NCI-H1048 (cell line): ENCODE data around the gene DENND4C.
A peak's percentile ranks its signal among the peaks of the same experiment; 100 is the strongest.
"Not testable (repeated sequence)": the region's sequence is repeated elsewhere in the genome, so short reads cannot be mapped to it uniquely, and the experiment has no call there.

ENCODE experiments used
- DNase-seq: peaks from one replicate; lab custom pipeline; 2025; lab: John Stamatoyannopoulos, UW

Gene DENND4C

DNA sequence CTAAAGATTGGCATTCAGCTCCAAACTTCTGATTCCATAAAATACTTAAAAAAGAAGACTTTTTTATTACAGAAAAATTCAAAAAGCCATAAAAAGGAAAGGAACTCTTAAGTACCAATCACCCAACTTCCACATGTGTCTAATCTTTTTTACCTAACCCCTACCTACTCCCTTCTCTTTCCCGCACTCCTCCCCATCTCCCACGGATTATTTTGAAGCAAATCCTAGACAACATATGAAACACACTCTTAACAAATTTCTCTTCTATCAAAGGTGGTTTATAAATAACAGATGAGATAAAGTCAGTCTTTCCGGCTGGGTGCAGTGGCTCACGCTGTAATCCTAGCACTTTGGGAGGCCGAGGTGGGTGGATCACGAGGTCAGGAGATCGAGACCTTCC lies 5.9 kb upstream of the DENND4C start:
- DNase-seq, result no peak

DNA sequence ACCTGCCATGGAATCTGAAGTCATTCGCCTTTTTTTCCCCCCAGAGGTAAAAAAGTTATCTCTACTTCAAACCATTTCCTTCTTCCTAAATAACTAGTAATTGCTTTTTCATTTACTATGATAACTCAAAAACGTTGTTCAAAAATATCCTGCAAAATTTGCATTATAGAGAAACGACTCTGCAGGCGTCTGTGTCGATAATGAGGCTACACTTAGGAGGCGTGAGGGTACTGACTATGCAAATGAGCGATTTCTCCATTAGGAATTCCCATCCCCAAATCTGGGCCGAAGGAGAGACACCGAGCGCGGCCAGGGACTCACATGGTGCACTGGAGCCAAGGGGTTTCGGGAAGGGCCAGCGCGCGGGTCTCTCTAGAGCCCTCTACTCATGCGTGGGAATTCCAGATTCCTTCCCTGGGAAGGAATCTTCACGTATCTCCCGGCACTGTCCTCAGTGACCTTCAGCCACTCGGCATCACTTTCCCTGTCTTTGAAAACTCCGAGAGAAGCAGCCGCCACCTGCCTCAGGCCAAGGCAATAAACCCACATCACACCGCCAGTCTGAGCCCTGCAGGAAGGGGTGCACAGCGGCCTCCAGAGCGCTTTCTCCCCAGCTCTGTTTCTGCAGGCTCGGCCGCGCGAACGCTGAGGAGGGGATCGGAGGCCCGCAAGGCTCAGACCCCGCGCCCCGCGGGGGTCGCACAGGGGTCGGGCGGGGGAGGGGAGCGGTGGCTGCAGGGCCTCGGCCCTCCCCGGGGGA lies 718 bp upstream of the DENND4C start:
- DNase-seq, result no peak

DNA sequence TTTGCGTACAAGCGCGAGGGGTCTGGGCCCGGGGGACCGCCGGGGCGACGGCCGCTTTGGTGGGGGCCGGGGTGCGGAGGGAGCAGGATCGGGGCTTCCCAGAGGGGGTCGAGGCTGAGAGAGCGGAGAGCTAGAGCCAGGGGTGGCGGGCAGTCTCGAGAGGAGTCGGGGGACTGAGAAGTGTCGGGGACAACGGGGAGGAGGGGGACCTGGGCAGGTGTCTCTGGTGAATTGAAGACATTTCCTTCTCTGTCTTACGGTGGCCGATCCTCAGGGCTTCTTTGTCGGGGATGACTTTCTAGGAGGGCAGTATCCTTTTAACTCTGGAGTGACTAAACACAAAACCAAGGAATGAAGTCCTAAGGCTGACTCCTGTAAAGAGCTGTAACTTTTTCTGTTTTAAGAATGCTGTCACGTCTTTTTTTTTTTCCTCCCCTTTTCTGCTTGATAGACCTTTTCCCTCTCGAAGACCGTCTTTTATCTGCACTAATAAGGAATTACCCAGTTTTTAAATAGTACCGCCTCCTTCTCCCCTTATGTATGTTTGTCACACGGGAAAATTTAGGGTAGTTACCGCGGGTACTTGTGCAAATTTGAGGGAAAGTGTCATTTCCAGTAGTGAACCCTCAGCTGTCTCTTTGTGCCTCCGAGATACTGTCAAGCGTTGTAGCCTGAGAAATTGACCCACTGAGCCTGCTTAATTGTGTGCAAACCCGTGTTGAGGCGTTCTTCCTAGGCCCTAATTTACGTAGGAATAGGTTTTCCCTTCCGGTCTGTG lies 822 bp downstream of the DENND4C start:
- DNase-seq, result no peak

DNA sequence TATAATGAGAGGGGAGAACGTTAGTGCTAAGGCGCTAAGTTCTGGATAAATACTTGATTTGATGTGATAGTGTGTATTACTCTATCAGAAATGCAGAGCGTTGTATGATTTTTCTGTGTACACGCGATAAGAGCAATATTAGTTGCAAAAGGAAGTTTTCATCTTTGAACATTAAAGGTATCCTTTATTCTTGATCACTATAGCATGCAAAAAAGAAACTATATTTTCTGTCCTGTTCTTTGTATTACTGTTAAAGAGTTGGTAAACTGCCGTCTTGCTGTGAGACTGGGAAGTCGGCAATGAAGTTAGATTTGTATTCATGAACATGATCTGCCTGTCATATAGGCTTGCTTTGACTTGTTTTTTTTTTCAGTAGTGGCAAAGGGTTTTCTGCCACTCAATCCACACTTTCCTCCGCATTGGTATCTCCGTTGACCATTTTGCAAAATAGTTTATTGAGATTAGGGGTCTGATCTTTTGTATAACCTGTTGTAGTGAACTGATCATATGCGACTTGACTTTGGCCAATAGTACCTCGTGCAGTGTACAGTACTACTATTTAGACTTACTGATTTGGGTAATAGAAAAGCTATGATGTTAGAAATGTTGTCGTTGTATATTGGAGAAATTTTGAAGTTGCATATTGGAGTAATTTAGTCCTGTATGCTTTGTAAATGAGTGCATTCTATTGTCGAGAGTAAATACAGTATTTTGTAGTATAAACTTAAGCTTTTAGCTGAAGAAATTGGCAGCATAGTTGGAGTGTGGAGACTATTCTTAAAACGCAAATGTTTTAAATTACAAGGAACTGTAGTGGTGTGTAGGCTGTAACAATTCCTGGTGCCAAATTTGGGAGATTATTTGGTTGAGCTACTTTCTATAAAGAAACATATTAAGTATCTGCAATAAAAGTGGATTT lies 1.7 kb downstream of the DENND4C start:
- no peak for DNase-seq

DNA sequence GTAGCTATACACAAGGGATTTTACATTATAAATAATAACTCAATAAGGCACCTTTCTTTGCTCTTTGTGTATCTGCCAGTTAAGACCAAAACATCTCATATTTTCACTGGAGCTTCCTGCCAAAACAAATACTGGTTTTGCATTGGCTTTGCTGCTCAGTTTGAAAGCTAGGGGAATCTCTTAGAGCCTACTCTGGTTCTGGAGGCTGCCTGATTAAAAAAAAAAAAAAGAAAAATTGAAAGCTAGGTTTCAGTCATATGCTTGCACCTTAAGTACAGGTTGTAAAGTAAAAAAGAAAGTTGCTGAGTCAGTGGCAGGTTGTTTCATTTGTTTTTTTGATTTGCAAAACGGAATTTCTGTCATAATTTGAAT lies 2.3 kb downstream of the DENND4C start:
- DNase-seq, result peak; percentile 56

DNA sequence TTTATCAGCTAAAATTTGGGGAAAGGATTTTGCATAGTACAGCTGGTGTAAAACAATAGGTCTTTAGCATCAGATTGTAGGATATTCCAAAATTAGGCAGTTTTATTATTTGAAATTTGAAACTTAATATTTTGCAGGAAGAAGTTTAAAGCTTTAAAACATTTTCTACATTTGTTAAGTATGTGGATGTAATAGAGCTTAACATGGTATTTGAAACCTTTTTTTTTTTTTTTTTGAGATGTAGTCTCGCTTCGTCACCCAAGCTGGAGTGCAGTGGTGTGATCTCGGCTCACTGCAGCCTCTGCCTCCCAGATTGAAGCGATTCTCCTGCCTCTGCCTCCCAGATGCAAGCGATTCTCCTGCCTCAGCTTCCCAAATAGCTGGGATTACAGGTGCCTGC lies 2.9 kb downstream of the DENND4C start:
- no peak for DNase-seq

DNA sequence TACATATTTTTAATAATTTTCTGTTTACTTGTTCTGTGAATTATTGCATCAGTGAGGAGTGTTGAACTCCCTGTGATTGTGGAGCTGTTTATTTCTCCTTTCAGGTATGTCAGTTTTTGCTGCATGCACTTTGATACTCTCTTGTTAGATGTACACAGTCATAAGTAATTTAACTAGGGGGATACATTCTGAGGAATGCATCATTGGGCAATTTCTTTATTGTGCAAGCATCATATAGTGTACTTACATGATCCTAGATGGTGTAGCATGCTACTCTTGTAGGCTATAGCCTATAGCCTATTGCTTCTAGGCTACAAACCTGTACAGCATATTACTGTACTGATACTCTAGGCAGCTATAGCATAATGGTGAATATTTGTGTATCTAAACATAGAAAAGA lies 9.5 kb downstream of the DENND4C start:
- no peak for DNase-seq

DNA sequence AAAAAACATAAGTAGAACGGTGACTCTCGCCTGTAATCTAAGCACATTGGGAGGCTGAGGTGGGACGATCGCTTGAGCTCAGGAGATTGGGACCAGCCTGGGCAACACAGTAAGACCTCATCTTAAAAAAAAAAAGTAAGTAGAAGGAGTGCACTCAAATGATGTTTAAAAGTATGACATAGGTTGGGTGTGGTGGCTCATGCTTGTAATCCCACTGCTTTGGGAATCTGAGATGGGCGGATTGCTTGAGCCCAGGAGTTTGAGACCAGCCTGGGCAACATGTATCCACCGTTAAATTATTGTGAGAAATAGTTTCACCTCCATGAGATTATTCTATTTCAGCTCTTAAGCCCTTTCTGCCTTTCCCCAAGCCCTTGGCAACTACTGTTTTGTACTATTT lies 11.2 kb downstream of the DENND4C start:
- DNase-seq, result no peak

DNA sequence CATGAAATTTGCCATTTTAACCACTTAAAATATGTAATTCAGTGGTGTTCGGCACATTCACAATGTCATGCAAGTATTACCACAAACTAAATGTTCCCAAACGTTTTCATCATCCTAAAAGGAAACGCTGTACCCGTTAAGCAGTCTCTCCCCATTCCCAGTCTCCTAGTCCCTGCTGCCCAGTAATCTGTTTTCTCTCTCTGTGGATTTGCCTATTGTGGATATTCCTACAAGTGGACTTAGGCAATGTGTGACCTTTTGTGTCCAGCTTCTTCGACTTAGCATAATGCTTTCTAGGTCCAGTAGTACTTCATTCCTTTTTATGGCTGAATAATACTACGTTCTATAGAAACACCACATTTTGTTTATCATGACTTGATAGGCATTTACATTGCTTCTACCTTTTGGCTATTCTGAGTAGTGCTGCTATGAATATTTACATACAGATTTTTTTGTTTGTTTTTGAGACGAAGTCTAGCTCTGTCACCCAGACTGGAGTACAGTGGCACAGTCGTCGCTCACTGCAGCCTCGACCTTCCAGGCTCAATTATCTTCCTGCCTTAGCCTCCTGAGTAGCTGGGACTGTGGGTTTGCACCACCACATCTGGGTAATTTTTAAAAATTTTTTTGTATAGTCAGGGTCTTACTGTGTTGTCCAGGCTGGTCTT lies 13.0 kb downstream of the DENND4C start:
- DNase-seq, result no peak

DNA sequence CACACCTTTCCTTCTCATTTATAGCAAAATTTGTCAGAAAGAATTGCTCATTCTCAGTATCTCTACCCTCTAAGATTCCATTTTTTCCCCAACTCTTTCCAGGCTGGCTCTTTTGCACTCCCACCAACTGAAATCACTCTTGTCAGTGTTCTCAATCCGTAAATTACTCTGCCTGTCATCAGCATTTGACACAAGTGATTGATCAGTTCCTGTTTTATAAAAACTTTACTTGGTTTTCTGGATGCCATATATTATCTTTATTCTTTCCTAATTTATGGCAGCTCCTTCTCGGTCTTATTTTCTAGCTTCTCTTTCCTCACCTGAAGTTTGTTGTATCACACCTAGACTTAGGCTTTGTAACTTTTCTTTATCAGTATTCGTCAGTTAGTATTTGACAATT lies 16.4 kb downstream of the DENND4C start:
- no peak for DNase-seq

DNA sequence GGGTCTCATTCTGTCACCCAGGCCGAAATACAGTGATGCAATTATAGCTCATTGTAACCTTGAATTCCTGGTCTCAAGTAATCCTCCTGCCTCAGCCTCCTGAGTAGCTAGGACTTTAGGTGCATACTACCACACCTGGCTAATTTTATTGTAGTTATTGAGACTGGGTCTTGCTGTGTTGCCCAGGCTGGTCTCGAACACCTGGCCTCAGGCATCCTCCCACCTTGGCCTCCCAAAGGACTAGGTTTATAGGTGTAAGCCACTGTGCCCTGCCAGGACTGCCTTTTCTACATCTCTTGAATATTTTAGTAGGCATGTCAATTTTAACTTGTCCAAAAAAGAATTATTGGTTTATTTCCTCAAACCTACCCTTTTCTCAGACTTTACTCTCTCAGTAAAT lies 16.9 kb downstream of the DENND4C start:
- DNase-seq, result no peak

DNA sequence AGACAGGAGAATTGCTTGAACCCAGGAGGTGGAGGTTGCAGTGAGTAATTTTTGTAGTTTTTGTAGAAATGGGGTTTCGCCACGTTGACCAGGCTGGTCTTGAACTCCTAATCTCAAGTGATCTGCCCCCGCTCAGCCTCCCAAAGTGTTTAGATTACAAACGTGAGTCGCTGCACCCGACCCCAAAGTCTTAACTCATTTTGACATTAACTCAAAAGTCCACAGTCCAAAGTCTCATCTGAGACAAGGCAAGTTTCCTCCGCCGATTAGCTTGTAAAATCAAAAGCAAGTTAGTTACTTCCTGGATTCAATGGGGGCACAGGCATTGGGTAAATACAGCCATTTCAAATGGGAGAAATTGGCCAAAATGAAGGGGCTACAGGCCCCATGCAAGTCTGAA lies 19.9 kb downstream of the DENND4C start:
- not testable (repeated sequence) for DNase-seq

DNA sequence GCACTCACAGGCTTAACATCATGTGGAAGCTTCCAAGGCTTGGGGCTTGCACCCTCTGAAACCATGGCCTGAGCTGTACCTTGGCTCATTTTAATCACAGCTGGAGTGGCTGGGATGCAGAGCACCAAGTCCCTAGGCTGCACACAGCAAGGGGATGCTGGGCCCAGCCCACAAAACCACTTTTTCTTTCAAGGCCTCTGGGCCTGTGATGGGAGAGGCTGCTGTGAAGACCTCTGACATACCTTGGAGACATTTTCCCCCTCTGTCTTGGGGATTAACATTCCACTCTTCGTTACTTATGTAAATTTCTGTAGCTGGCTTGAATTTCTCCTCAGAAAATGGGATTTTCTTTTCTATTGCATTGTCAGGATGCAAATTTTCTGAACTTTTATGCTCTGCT lies 20.7 kb downstream of the DENND4C start:
- not testable (repeated sequence) for DNase-seq

DNA sequence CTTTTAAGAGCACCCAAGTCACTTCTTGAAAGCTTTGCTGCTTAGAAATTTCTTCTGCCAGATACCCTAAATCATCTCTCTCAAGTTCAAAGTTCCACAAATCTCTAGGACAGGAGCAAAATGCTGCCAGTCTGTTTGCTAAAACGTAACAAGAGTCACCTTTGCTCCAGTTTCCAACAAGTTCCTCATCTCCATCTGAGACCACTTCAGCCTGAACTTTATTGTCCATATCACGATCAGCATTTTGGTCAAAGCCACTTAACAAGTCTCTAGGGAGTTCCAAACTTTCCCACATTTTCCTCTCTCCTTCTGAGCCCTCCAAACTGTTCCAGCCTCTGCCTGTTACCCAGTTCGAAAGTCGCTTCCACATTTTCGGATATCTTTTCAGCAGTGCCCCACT lies 21.1 kb downstream of the DENND4C start:
- not testable (repeated sequence) for DNase-seq

DNA sequence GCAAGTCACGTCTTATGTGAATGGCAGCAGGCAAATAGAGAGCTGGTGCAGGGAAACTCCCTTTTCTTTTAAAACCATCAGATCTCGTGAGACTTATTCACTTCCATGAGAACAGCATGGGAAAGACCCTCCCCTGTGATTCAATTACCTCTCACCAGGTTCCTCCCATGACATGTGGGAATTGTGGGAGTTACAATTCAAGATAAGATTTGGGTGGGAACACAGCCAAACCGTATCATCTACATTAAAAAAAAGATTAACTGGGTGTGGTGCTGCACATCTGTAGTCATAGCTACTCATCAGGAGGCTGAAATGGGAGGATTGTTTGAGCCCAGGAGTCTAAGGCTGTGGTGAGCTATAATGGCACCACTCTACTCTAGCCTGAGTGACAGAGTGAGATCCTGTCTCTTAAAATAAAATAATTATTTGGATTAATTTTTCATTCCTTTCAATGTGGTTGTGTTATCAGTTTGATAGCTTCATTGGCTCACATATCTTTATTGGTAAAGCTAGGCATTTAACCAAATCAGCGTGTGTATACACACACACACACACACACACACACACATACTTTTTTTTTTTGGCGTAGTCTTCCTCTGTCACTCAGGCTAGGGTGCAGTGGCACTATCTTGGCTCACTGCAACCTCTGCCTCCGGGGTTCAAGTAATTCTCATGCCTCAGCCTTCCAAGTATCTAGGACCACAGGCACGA lies 21.8 kb downstream of the DENND4C start:
- no peak for DNase-seq

DNA sequence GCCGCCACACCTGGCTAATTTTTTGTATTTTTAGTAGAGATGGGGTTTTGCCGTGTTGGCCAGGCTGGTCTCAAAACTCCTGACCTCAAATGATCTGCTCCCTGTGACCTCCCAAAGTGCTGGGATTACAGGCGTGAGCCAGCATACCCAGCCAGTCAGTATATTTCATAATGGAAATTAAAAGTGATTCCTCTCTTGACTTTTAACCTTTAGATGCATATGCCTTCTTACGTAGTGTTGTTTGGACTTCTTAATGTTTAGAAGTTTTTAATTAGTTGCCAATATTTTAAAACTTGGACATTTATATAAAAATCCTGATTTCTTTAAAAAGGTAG lies 22.4 kb downstream of the DENND4C start:
- no peak for DNase-seq

DNA sequence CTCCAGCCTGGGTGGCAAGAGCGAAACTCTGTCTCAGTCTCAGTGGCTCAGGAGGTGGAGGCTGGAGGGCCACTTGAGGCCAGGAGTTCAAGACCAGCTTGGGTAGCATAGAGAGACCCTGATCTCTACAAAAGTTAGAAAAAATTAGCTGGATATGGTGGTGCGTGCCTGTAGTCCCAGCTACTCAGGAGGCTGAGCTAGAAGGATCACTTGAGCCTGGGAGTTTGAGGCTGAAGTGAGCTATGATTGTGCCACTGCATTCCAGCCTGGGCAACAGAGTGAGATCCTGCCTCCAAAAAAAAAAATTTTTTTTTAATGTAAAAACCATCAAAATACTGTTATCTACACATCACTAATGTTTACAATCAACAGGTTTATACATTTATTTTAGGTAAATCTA lies 24.6 kb downstream of the DENND4C start:
- no peak for DNase-seq

DNA sequence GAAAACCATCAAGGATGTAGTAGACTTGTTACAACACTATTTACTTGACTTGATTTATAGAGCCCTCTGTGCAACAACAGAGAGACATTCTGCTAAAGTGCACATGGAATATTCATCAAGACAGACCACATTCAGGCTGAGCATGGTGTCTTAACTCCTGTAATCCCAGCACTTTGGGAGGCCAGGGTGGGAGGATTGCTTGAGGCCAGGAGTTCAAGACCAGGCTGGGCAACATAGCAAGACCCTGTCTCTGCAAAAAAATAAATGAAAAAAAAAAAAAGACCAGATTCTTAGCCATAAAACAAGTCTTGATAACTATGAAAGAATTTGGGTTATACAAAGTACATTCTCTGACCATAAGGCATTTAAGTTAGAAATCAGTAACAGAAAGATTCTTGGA lies 25.3 kb downstream of the DENND4C start:
- no peak for DNase-seq

DNA sequence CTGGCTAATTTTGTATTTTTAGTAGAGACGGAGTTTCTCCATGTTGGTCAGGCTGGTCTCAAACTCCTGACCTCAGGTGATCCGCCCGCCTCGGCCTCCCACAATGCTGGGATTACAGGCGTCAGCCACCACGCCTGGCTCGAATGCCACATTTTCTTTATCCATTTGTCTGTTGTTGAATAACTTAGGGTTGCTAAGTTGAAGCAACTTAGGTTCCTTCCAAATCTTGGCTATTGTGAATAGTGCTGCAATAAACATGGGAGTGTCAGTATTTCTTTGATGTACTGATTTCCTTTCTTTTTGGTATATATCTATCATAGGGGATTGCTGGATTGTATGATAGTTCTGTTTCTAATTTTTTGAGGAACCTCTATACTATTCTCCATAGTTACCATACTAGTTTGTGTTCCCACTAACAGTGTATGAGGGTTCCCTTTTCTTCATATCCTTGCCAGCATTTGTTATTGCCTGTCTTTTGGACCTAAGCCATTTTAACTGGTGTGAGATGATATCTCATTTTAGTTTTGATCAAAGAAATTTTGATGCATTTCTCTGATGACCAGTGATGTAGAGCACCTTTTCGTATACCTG lies 29.3 kb downstream of the DENND4C start:
- DNase-seq, result not testable (repeated sequence)

DNA sequence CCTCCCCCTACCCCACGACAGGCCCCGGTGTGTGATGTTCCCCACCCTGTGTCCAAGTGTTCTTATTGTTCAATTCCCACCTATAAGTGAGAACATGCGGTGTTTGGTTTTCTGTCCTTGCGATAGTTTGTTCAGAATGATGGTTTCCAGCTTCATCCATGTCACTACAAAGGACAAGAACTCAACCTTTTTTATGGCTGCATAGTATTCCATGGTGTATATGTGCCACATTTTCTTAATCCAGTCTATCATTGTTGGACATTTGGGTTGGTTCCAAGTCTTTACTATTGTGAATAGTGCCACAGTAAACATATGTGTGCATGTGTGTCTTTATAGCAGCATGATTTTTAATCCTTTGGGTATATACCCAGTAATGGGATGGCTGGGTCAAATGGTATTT lies 35.1 kb downstream of the DENND4C start:
- not testable (repeated sequence) for DNase-seq

DNA sequence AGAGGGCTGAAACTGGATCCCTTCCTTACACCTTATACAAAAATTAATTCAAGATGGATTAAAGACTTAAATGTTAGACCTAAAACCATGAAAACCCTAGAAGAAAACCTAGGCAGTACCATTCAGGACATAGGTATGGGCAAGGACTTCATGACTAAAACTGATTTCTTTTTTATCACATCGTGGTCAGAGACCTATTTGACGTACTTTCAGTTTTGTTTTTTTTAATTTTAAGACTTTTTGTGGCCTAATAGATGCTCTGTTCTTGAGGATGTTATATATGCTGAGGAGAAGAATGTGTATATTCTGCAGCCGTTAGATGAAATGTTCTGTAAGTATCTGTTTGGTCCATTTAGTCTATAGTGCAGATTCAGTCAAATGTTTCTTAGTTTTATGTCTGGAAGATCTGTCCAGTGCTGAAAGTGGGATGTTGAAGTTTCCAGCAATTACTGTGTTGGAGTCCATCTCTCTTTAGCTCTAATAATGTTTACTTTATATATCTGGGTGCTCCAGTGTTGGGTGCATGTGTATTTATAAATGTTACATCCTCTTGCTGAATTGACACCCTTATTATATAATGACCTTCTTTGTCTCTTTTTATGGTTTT lies 36.4 kb downstream of the DENND4C start:
- not testable (repeated sequence) for DNase-seq
